GM21360 (cell line): ENCODE measurements around the gene ZMIZ1.
A peak's percentile ranks its signal among the peaks of the same experiment; 100 is the strongest.

Source experiments
- ATAC-seq: cut with Tn5 transposase; IDR thresholded peaks from one replicate; pipeline ENCODE4 v1.9.1; 2021; ENCODE audit warnings: mild to moderate bottlenecking, moderate library complexity; ENCODE audit not compliant: unreplicated experiment

ZMIZ1 gene

GRCh38 chr10:79115302-79115701 is 46.5 kb downstream of the ZMIZ1 start:
- no peak for ATAC-seq

- no peak for ATAC-seq
Observed at GRCh38 chr10:79116368-79116767, 47.6 kb downstream of the ZMIZ1 start.

GRCh38 chr10:79116801-79117723 is 48.3 kb downstream of the ZMIZ1 start:
- peak; percentile 59 for ATAC-seq

- ATAC-seq: no peak
Observed at GRCh38 chr10:79118286-79119202, 49.8 kb downstream of the ZMIZ1 start.

DNA sequence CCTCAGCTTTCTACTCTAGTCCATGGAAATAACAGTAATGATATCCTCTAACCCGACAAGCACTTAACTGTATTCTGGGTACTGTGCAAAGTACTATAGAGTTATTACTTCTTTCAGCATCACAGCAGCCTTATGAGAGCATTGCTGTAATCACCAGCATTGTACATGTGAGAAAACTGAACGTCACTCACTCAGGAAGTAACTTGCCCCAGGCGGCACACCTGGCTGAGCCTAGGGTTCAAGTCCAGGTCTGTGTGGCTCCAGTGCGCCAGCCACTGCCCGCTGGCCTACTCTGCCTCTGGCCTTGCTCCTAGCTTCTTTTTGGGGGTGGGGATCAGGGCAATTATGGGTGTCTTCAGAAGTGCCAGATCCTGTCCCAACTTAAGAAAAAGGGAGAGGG is 50.5 kb downstream of the ZMIZ1 start:
- no peak for ATAC-seq

- no peak for ATAC-seq
Observed at GRCh38 chr10:79123547-79123963, 54.8 kb downstream of the ZMIZ1 start.

GRCh38 chr10:79124066-79124465 is 55.3 kb downstream of the ZMIZ1 start:
- ATAC-seq: no peak

GRCh38 chr10:79125092-79125491 is 56.3 kb downstream of the ZMIZ1 start:
- ATAC-seq: no peak

- no peak for ATAC-seq
Observed at GRCh38 chr10:79126351-79127080, 57.8 kb downstream of the ZMIZ1 start.

DNA sequence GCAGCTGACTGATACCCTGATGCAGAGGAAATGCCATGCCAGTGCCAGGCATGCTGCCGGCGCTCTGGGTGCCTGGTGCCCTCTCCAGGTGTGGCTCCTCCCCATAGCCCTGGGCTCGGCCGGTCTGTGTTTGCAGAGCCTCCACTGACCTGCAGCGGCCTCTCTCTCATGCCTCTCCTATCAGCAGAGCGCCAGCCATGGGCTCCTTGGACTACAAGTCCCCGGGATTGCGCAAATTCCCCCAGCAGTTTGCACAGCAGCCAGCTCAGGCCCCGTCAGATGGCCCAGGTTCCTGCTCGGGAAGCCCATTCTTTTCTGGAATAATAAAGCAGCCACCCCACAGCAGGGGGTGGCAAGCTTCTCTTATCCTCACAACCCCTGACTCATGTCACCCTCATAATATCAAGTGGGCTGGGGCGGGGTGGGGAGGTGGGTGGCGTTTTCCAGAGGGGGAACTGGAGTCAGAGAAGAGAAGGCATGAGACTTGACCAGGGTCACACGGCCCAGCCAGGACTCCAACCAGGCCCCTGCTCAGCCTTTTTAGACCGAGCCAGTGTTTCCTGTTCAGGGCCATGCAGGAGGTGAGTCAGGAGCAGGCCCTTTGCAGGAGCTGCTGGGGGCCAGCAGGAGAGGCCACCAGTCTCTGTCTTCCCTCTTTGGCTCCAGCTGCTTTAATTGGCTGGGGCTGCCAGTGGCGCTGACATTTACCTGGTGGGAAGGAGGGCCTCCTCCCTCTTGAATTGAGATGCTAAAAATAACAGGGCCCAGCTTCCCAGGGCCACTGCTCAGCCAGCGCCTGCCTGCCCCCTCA is 58.6 kb downstream of the ZMIZ1 start:
- ATAC-seq: no peak

GRCh38 chr10:79128241-79128922 is 59.6 kb downstream of the ZMIZ1 start:
- no peak for ATAC-seq

DNA sequence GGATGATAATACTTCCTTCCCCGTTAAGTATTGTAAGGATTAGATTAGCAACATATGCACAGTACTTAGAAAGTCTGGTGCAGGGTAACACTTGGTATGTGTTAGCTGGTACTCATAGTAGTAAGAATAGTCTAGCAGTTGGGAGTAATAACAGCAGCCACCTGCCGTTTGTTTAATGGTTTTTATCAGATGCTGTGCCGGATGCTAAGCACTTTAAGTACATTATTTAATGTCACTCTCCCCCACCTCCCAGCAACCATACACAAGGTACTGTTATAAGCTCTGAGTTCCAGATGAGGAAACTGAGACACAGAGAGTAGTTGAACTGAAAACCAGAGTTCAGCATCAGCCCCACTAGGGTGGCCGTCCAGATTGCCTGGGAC is 60.1 kb downstream of the ZMIZ1 start:
- ATAC-seq: no peak

GRCh38 chr10:79129361-79129997 is 60.7 kb downstream of the ZMIZ1 start:
- ATAC-seq: no peak

DNA sequence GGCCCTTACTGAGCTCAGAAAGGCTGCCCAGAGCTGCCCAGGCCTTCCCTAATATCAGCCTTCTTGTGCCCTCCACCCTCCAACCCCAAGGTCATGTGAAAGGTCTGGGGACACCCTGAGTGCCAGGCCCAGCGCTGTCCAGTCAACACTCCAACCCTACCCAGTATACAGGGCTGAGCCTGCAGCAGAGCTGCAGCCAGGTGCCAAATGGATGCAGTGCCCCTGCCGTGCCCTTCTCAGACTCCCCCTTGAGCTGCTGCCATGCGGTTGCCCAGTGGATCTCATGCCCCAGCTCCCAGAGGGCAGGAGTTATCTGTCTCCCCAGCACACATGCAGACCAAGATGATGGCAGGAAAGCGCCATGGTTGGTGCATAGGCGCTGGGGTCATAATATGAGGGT is 61.5 kb downstream of the ZMIZ1 start:
- no peak for ATAC-seq

DNA sequence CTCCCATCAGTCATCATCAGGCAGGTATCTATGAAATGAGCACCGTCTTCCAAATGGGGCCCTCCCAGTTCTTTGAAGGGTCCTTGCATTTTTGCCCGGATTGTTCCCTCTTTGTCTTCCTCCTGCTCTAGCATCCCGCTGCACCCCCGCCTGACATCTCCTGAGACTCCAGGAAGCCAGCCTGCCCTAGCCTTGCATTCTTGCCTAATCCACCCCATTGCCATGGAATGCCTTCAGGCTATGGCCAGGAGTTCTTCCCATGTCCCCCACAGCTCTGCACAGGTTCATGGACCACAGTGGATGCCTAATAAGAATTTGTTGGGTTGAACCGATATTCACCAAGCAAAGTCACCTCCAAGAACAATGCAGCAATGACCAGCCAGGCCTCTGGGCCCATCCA is 62.1 kb downstream of the ZMIZ1 start:
- ATAC-seq: no peak

DNA sequence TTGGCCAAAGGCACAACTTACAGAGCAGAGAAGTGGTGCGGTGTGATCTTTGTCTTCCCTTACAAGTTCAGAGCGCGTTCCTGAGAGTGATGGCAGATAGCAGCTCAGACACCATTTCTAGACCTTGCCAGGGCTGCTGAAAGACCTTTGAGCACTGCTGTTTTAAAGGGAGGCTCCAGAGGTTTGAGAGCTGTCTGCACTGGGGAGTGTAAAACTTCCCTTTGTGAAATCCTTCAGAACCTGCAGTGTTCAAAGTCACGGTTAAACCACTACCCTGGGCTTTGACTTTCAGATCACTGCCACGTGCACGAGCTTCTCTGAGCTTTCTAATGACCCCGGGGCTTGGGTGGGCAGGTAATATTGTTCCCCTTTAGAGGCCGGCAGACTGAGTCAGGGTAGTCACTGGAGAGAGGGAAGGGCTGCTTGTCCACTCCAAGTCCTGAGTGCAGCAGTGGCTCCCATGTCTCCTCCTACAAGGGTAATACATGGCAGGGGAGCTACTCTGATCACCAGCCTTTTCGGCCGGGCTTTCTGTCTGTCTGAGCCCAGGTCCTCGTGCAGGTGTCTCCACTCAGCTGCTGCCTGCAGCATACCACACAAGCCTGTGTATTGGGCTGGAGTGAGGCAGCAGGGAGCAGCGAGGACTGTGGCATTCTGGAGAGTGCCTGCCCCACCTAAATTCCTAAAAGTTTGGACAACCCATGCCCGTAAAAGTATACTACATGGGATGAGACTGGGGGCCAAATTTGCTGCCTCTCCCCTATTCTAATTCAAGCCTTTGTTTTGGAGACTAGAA is 63.3 kb downstream of the ZMIZ1 start:
- ATAC-seq: no peak

GRCh38 chr10:79132681-79133381 is 64.1 kb downstream of the ZMIZ1 start:
- no peak for ATAC-seq

DNA sequence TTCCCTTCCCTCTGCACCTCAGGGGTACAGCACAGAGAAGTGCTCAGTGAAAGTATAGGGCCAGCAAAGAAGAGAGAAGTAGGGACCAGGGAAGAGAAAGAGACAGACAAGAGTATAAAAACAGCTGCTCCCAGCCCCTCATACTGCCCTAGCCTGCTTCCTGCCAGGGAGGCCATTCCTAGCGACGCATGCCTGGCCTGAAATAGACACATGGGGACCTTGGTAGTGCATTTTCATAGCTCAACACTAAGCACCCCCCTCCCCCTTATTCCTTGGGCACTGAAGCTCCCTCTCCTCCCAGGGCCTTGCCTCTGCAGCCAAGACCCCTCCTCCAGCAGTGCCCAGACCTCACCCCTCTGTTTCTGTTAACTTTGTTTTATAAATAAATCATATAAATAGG is 64.7 kb downstream of the ZMIZ1 start:
- ATAC-seq: no peak
